GM23338 (cell line): ENCODE measurements around the gene KCNH5.

Experiments used
- CREB1 ChIP-seq: fragments of 250-450 bp; sonication (Bioruptor Pico); IDR thresholded peaks from 2 replicates; pipeline ENCODE4 v1.5.0; 2020; ENCODE audit warnings: low read depth, mild to moderate bottlenecking, moderate library complexity
- EZH2 ChIP-seq: fragments of 200-600 bp; sonication (generic); IDR thresholded peaks from one replicate; pipeline ENCODE4 v1.8.0; 2017; ENCODE audit warnings: antibody characterized with exemption, mild to moderate bottlenecking, low read depth; ENCODE audit not compliant: unreplicated experiment
- EZH2phosphoT487 ChIP-seq: fragments of 200-600 bp; sonication (generic); IDR thresholded peaks from one replicate; pipeline ENCODE4 v1.8.1; 2018; ENCODE audit warnings: antibody characterized with exemption; ENCODE audit not compliant: unreplicated experiment
- JUNB ChIP-seq: IDR thresholded peaks from one replicate; pipeline ENCODE4 v1.6.1; 2016; ENCODE audit warnings: antibody characterized with exemption; ENCODE audit not compliant: unreplicated experiment
- NANOG ChIP-seq: IDR thresholded peaks from 2 replicates; pipeline ENCODE4 v1.6.1; 2016; ENCODE audit warnings: antibody characterized with exemption, borderline replicate concordance
- POLR2AphosphoS5 ChIP-seq: IDR thresholded peaks from 2 replicates; pipeline ENCODE4 v1.6.1; 2016; ENCODE audit warnings: antibody characterized with exemption, low read depth
- REST ChIP-seq: IDR thresholded peaks from one replicate; pipeline ENCODE4 v1.6.1; 2018; ENCODE audit warnings: antibody characterized with exemption; ENCODE audit not compliant: unreplicated experiment
- ZNF331 ChIP-seq: fragments of 250-450 bp; sonication (Bioruptor Pico); IDR thresholded peaks from 2 replicates; pipeline ENCODE4 v1.5.0; 2020; ENCODE audit warnings: low read depth, mild to moderate bottlenecking, moderate library complexity
- TF ChIP-seq, protein P1 (sequence below), 2 experiments: fragments of 200-600 bp in 1 of 2; sonication (generic) in 1 of 2; conservative IDR thresholded peaks; 2 replicates each; pipeline versions ENCODE4 v1.5.1 to v1.6.1; 2016 to 2017; ENCODE audit warnings: antibody characterized with exemption in 2 of 2, low read depth in 2 of 2, mild to moderate bottlenecking in 2 of 2, moderate library complexity in 1 of 2
- TF ChIP-seq, protein P2 (sequence below): IDR thresholded peaks from 2 replicates; pipeline ENCODE4 v1.6.1; 2016; ENCODE audit warnings: antibody characterized with exemption

- TF ChIP-seq, protein P1, sequence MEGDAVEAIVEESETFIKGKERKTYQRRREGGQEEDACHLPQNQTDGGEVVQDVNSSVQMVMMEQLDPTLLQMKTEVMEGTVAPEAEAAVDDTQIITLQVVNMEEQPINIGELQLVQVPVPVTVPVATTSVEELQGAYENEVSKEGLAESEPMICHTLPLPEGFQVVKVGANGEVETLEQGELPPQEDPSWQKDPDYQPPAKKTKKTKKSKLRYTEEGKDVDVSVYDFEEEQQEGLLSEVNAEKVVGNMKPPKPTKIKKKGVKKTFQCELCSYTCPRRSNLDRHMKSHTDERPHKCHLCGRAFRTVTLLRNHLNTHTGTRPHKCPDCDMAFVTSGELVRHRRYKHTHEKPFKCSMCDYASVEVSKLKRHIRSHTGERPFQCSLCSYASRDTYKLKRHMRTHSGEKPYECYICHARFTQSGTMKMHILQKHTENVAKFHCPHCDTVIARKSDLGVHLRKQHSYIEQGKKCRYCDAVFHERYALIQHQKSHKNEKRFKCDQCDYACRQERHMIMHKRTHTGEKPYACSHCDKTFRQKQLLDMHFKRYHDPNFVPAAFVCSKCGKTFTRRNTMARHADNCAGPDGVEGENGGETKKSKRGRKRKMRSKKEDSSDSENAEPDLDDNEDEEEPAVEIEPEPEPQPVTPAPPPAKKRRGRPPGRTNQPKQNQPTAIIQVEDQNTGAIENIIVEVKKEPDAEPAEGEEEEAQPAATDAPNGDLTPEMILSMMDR (conservative IDR thresholded peaks at IDR 0.05; ENCODE audit: low read depth in 2 of 2), result no peak
- no peak for TF ChIP-seq EZH2
- no peak for TF ChIP-seq REST
- TF ChIP-seq POLR2AphosphoS5, result no peak
- no peak for TF ChIP-seq JUNB
- no peak for TF ChIP-seq CREB1
- TF ChIP-seq NANOG, result no peak
- TF ChIP-seq, protein P2, sequence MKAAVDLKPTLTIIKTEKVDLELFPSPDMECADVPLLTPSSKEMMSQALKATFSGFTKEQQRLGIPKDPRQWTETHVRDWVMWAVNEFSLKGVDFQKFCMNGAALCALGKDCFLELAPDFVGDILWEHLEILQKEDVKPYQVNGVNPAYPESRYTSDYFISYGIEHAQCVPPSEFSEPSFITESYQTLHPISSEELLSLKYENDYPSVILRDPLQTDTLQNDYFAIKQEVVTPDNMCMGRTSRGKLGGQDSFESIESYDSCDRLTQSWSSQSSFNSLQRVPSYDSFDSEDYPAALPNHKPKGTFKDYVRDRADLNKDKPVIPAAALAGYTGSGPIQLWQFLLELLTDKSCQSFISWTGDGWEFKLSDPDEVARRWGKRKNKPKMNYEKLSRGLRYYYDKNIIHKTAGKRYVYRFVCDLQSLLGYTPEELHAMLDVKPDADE, result no peak
- no peak for TF ChIP-seq ZNF331 (CRISPR knock-in tag)
- no peak for TF ChIP-seq EZH2phosphoT487
Observed at GRCh38 chr14:63088865-63089264, 43.6 kb upstream of the KCNH5 start.
